Vagina (tissue), 2 donors: ENCODE results near the gene ZCCHC7. TPM values are rescaled to one million over a fixed set of nuclear protein-coding genes. Genes with fewer than 3 reads are reported as not detected.

Source experiments
- DNase-seq, 2 donors: peaks; one replicate each; pipeline ENCODE4 v3.0.0-alpha.2; 2017; ENCODE audit errors: extremely low spot score in 2 of 2
- H3K27ac ChIP-seq: fragments of 200-600 bp; sonication (generic); one replicate; pipeline ENCODE4 v1.5.1; 2019
- H3K27me3 ChIP-seq: fragments of 200-600 bp; sonication (generic); one replicate; pipeline ENCODE4 v1.5.1; 2019
- H3K36me3 ChIP-seq, 2 donors: fragments of 200-600 bp; sonication (generic); one replicate each; pipeline ENCODE4 v1.5.1; 2017 to 2019
- H3K4me1 ChIP-seq: fragments of 200-600 bp; sonication (generic); one replicate; pipeline ENCODE4 v1.5.1; 2019
- H3K4me3 ChIP-seq, 2 donors: fragments of 200-600 bp; sonication (generic); 1 replicate in 1 of 2; 2 replicates in 1 of 2; pipeline ENCODE4 v1.5.1; 2016 to 2019
- H3K9me3 ChIP-seq: fragments of 200-600 bp; sonication (generic); one replicate; pipeline ENCODE4 v1.5.1; 2019
- POLR2A ChIP-seq, 2 donors: fragments of 450-650 bp; IDR thresholded peaks; one replicate each; pipeline ENCODE4 v1.6.1; 2017; ENCODE audit warnings: antibody characterized with exemption in 2 of 2, mild to moderate bottlenecking in 2 of 2, moderate library complexity in 2 of 2
- POLR2AphosphoS5 ChIP-seq, 2 donors: sonication (generic); formaldehyde crosslinking; IDR thresholded peaks; one replicate each; pipeline ENCODE4 v1.9.0; 2017; ENCODE audit warnings: antibody characterized with exemption in 2 of 2, mild to moderate bottlenecking in 2 of 2, low read depth in 1 of 2; ENCODE audit not compliant: insufficient read depth in 1 of 2
- intact Hi-C: fragments of 100-400 bp; cut with DNase I; formaldehyde crosslinking; loops from one replicate; pipeline ENCODE4 v1.15.1; 2023
- total RNA-seq: library from RNA; depleted of rRNA; stranded (reverse); fragments of >200 nt; gene quantifications from one replicate; pipeline ENCODE4 v1.2.3, GENCODE V29; 2016
- TF ChIP-seq, protein P1 (sequence below), 3 experiments: fragments of 450-650 bp in 2 of 3; fragments of 200-600 bp in 1 of 3; sonication (generic) in 1 of 3; IDR thresholded peaks; one replicate each; pipeline ENCODE4 v1.5.1; 2017 to 2019; ENCODE audit warnings: antibody characterized with exemption in 3 of 3, mild to moderate bottlenecking in 2 of 3, moderate library complexity in 2 of 3

Gene ZCCHC7
- total RNA-seq, 1 donor from 2014 or later: 15.2 TPM

- intact Hi-C loops: no loop called here
- H3K27ac ChIP-seq: no peak overlapping the region
- TF ChIP-seq, protein P1, sequence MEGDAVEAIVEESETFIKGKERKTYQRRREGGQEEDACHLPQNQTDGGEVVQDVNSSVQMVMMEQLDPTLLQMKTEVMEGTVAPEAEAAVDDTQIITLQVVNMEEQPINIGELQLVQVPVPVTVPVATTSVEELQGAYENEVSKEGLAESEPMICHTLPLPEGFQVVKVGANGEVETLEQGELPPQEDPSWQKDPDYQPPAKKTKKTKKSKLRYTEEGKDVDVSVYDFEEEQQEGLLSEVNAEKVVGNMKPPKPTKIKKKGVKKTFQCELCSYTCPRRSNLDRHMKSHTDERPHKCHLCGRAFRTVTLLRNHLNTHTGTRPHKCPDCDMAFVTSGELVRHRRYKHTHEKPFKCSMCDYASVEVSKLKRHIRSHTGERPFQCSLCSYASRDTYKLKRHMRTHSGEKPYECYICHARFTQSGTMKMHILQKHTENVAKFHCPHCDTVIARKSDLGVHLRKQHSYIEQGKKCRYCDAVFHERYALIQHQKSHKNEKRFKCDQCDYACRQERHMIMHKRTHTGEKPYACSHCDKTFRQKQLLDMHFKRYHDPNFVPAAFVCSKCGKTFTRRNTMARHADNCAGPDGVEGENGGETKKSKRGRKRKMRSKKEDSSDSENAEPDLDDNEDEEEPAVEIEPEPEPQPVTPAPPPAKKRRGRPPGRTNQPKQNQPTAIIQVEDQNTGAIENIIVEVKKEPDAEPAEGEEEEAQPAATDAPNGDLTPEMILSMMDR (IDR thresholded peaks at IDR 0.05): no peak
- H3K27me3 ChIP-seq: no peaks in the 10 kb centered on the region
- no peaks in the 10 kb centered on the region for H3K36me3 ChIP-seq
- no peak for DNase-seq
- H3K4me1 ChIP-seq: no peaks in the 10 kb centered on the region
- no peaks in the 10 kb centered on the region for H3K9me3 ChIP-seq
- H3K4me3 ChIP-seq: no peak overlapping the region
Observed at GRCh38 chr9:37380570-37380969, 260.2 kb downstream of the ZCCHC7 start.

GRCh38 chr9:37381094-37381741, 260.8 kb downstream of the ZCCHC7 start:
- H3K4me1 ChIP-seq: no peaks in the 10 kb centered on the region
- H3K4me3 ChIP-seq: no peak overlapping the region
- no peaks in the 10 kb centered on the region for H3K9me3 ChIP-seq
- H3K27me3 ChIP-seq: no peaks in the 10 kb centered on the region
- TF ChIP-seq POLR2AphosphoS5 (IDR thresholded peaks at IDR 0.05; ENCODE audit: insufficient read depth in 1 of 2, low read depth in 1 of 2) (no peak), POLR2A (IDR thresholded peaks at IDR 0.05) (no peak)
- TF ChIP-seq, protein P1 (IDR thresholded peaks at IDR 0.05): no peak
- H3K36me3 ChIP-seq: no peaks in the 10 kb centered on the region
- intact Hi-C loops: no loop called here
- DNase-seq: no peak
- no peak overlapping the region for H3K27ac ChIP-seq

DNA sequence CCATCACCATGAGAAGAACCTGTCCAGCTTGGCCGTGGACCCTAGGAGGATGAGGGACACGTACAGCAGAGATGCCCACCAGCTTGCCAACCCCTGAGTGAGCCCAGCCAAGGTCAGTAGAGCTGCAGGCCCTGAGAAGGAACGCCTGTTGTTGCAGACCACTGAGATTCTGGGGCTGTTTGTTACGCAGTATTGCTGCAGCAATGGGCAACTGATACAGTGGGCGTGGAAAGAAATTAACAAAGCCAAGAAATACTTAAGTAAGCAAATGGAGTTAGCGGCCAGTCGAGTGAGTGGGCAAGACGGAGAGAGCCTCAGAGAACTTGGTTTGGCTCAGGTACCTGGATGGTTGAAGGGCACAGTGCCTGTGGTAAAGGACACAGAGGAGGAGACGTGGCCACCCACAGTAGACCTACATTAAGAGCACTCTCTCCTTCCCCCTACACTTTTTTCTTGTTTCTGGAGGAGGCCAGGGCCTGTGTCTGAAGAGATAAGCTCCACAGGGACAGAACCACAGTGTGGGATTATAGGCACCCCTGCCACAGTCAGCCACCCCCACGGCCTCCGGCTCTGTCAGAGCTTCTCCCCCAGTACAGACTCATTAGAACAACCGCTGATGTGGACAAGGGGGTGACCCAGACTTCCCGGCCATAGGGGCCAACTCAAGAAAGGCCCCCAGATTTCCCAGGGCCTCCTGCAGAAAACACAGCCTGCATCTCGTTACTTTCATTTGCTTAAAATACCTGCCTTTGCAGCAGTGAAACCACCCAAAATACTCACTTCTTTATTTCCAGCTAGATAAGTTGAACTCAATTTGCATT, 262.0 kb downstream of the ZCCHC7 start:
- no peak overlapping the region for H3K27ac ChIP-seq
- H3K9me3 ChIP-seq: no peaks in the 10 kb centered on the region
- H3K36me3 ChIP-seq: no peaks in the 10 kb centered on the region
- no peaks in the 10 kb centered on the region for H3K4me1 ChIP-seq
- H3K4me3 ChIP-seq: no peak overlapping the region
- TF ChIP-seq POLR2AphosphoS5 (IDR thresholded peaks at IDR 0.05; ENCODE audit: insufficient read depth in 1 of 2, low read depth in 1 of 2): no peak
- TF ChIP-seq POLR2A (IDR thresholded peaks at IDR 0.05): no peak
- TF ChIP-seq, protein P1 (IDR thresholded peaks at IDR 0.05): no peak
- intact Hi-C loops: no loop called here
- DNase-seq: no peak
- H3K27me3 ChIP-seq: no peaks in the 10 kb centered on the region

DNA sequence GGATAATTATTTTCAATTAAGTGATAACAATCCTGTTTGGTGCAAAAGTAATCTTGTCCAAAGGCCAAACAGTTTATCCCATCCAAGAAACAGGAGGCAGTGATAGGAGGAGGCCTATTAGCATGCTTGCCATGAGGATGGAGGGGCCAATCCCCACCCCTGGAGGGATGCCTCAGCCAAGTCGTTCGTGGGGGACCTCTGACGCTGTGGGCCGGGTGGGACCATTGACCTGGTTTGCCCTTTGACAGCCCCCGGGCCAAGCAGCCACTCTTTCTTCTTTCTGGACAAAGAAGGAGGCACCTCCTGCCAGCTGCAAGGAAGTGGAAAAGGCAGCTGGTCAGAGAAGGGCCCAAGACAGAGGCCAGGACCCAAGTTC, 262.6 kb downstream of the ZCCHC7 start:
- Histone ChIP-seq H3K4me1 (no peaks in the 10 kb centered on the region), H3K9me3 (no peaks in the 10 kb centered on the region), H3K4me3 (no peak overlapping the region), H3K36me3 (no peaks in the 10 kb centered on the region), H3K27ac (no peak overlapping the region), H3K27me3 (no peaks in the 10 kb centered on the region)
- DNase-seq: no peak
- intact Hi-C loops: no loop called here
- TF ChIP-seq, protein P1 (IDR thresholded peaks at IDR 0.05): no peak
- TF ChIP-seq POLR2A (IDR thresholded peaks at IDR 0.05) (no peak), POLR2AphosphoS5 (IDR thresholded peaks at IDR 0.05; ENCODE audit: insufficient read depth in 1 of 2, low read depth in 1 of 2) (no peak)

GRCh38 chr9:37383393-37383792, 263.0 kb downstream of the ZCCHC7 start:
- H3K27ac ChIP-seq: no peak overlapping the region
- H3K27me3 ChIP-seq: no peaks in the 10 kb centered on the region
- no peak overlapping the region for H3K4me3 ChIP-seq
- TF ChIP-seq POLR2AphosphoS5 (IDR thresholded peaks at IDR 0.05; ENCODE audit: insufficient read depth in 1 of 2, low read depth in 1 of 2): no peak
- TF ChIP-seq, protein P1 (IDR thresholded peaks at IDR 0.05): no peak
- no peak for TF ChIP-seq POLR2A (IDR thresholded peaks at IDR 0.05)
- H3K9me3 ChIP-seq: no peaks in the 10 kb centered on the region
- H3K4me1 ChIP-seq: no peaks in the 10 kb centered on the region
- DNase-seq: no peak
- H3K36me3 ChIP-seq: no peaks in the 10 kb centered on the region
- intact Hi-C loops: no loop called here
